Prostate gland (tissue), 2 donors: ENCODE results near the gene ZDHHC18. TPM values are rescaled to one million over a fixed set of nuclear protein-coding genes. Genes with fewer than 3 reads are reported as not detected.
"Not testable (repeated sequence)": the region's sequence is repeated elsewhere in the genome, so short reads cannot be mapped to it uniquely, and the experiment has no call there.

Experiments
- DNase-seq: peaks from one replicate; pipeline ENCODE4 v3.0.0-alpha.2; 2019; ENCODE audit warnings: low spot score
- H3K27ac ChIP-seq, 2 donors: fragments of 200-600 bp; sonication (generic); 2 replicates each; pipeline ENCODE4 v1.5.1; 2017 to 2019
- H3K27me3 ChIP-seq: fragments of 200-600 bp; sonication (generic); replicated peaks from 2 replicates; pipeline ENCODE4 v1.5.1; 2019; ENCODE audit not compliant: insufficient read depth
- H3K36me3 ChIP-seq, 2 donors: fragments of 200-600 bp; sonication (generic); 1 replicate in 1 of 2; 2 replicates in 1 of 2; pipeline versions ENCODE4 v1.5.1 to v1.8.1; 2017 to 2019
- H3K4me1 ChIP-seq: fragments of 200-600 bp; sonication (generic); replicated peaks from 2 replicates; pipeline ENCODE4 v1.5.1; 2019
- H3K4me3 ChIP-seq, 2 donors: fragments of 200-600 bp; sonication (generic); 2 replicates each; pipeline ENCODE4 v1.5.1; 2017 to 2019
- H3K9me3 ChIP-seq: fragments of 200-600 bp; sonication (generic); 2 replicates; pipeline ENCODE4 v1.5.1; 2017
- CTCF ChIP-seq, 4 experiments: fragments of 200-600 bp in 2 of 4; fragments of 450-650 bp in 2 of 4; sonication (generic) in 2 of 4; IDR thresholded peaks; 1 replicate in 3 of 4; 2 replicates in 1 of 4; pipeline ENCODE4 v1.5.1; 2016 to 2019; ENCODE audit warnings: antibody characterized with exemption in 4 of 4, mild to moderate bottlenecking in 2 of 4, moderate library complexity in 2 of 4
- POLR2A ChIP-seq: fragments of 450-650 bp; IDR thresholded peaks from one replicate; pipeline ENCODE4 v1.6.1; 2016; ENCODE audit warnings: antibody characterized with exemption, mild to moderate bottlenecking
- POLR2AphosphoS5 ChIP-seq: sonication (generic); formaldehyde crosslinking; IDR thresholded peaks from one replicate; pipeline ENCODE4 v1.6.1; 2017; ENCODE audit warnings: antibody characterized with exemption
- WGBS: methylation state at CpG from one replicate; pipeline ENCODE4 v1.1.5; 2018; 5-methylcytosine and 5-hydroxymethylcytosine counted together
- intact Hi-C: fragments of 100-400 bp; cut with DNase I; formaldehyde crosslinking; loops from one replicate; pipeline ENCODE4 v1.14.2; 2022
- total RNA-seq, 2 donors: library from RNA; depleted of rRNA; stranded (reverse); fragments of >200 nt; gene quantifications; one replicate each; pipeline ENCODE4 v1.1.0, GENCODE V29; 2016

The ZDHHC18 gene
- total RNA-seq, 2 donors from 2014 or later, result 20.0 to 30.7 TPM

GRCh38 chr1:26799479-26800142 is 26.9 kb upstream of the ZDHHC18 start:
- TF ChIP-seq POLR2AphosphoS5, result peak; percentile 81
- no peak for TF ChIP-seq CTCF (IDR thresholded peaks at IDR 0.05)
- H3K9me3 ChIP-seq, result no peaks in the 10 kb centered on the region
- intact Hi-C loops, result no loop called here
- WGBS, result 17% methylated on average over 5 of the region's 5 CpGs
- peak overlapping the region; percentile 47 to 56 for H3K27ac ChIP-seq
- no peaks in the 10 kb centered on the region for H3K27me3 ChIP-seq
- no peaks in the 10 kb centered on the region for H3K36me3 ChIP-seq
- peak; percentile 72 for DNase-seq
- no peak overlapping the region for H3K4me3 ChIP-seq
- H3K4me1 ChIP-seq, result peaks cover 19% of the 10 kb centered on the region

GRCh38 chr1:26803932-26804331 is 22.6 kb upstream of the ZDHHC18 start:
- H3K27me3 ChIP-seq, H3K9me3 ChIP-seq, H3K36me3 ChIP-seq, intact Hi-C loops, H3K4me3 ChIP-seq, H3K27ac ChIP-seq, DNase-seq: not testable (repeated sequence)
- WGBS, result 96% methylated on average over 24 of the region's 36 CpGs
- H3K4me1 ChIP-seq, result peaks cover 15% of the 10 kb centered on the region

GRCh38 chr1:26810105-26810504 is 16.4 kb upstream of the ZDHHC18 start:
- H3K9me3 ChIP-seq, intact Hi-C loops, H3K27ac ChIP-seq, H3K4me3 ChIP-seq, H3K27me3 ChIP-seq, H3K36me3 ChIP-seq, H3K4me1 ChIP-seq: not testable (repeated sequence)
- WGBS, result 57% methylated on average over 11 of the region's 11 CpGs
- DNase-seq, result peak; percentile 67
- peak in 3 of 4 experiments; percentile 35 to 67 (median 67) for TF ChIP-seq CTCF (IDR thresholded peaks at IDR 0.05)
- peak; percentile 52 for TF ChIP-seq POLR2AphosphoS5

- Histone ChIP-seq H3K9me3 (no peaks in the 10 kb centered on the region), H3K27ac (no peak overlapping the region), H3K36me3 (no peaks in the 10 kb centered on the region), H3K4me3 (no peak overlapping the region), H3K4me1 (no peaks in the 10 kb centered on the region), H3K27me3 (no peaks in the 10 kb centered on the region)
- WGBS, result 76% methylated on average over 4 of the region's 4 CpGs
- no peak for DNase-seq
- TF ChIP-seq POLR2AphosphoS5 (no peak), POLR2A (no peak), CTCF (IDR thresholded peaks at IDR 0.05) (no peak)
- intact Hi-C loops, result no loop called here
Measured at GRCh38 chr1:26811057-26811456, 15.4 kb upstream of the ZDHHC18 start.

GRCh38 chr1:26811708-26812107 is 14.8 kb upstream of the ZDHHC18 start:
- Histone ChIP-seq H3K9me3 (no peaks in the 10 kb centered on the region), H3K27me3 (no peaks in the 10 kb centered on the region), H3K27ac (no peak overlapping the region), H3K4me1 (no peaks in the 10 kb centered on the region), H3K4me3 (no peak overlapping the region), H3K36me3 (no peaks in the 10 kb centered on the region)
- DNase-seq, result no peak
- TF ChIP-seq POLR2AphosphoS5 (no peak), CTCF (IDR thresholded peaks at IDR 0.05) (no peak)
- intact Hi-C loops, result no loop called here
